Activated naive CD8-positive, alpha-beta T cell (primary cell): Measurements from ENCODE around the gene TRIM46.
A peak's percentile ranks its signal among the peaks of the same experiment; 100 is the strongest.
"Not testable (repeated sequence)": the region's sequence is repeated elsewhere in the genome, so short reads cannot be mapped to it uniquely, and the experiment has no call there.

Experiments
- H3K27ac Mint-ChIP-seq: one replicate; pipeline ENCODE4 v1.8.0; 2021; ENCODE audit warnings: mixed read lengths
- H3K27me3 Mint-ChIP-seq: one replicate; pipeline ENCODE4 v1.8.0; 2021; ENCODE audit warnings: mixed read lengths
- H3K36me3 Mint-ChIP-seq: one replicate; pipeline ENCODE4 v1.8.0; 2021; ENCODE audit warnings: mixed read lengths
- H3K4me1 Mint-ChIP-seq: one replicate; pipeline ENCODE4 v1.8.0; 2021; ENCODE audit warnings: low read depth, mixed read lengths
- H3K4me3 Mint-ChIP-seq: one replicate; pipeline ENCODE4 v1.8.0; 2021; ENCODE audit warnings: mild to moderate bottlenecking, mixed read lengths
- H3K9me3 Mint-ChIP-seq: one replicate; pipeline ENCODE4 v1.8.0; 2021; ENCODE audit warnings: low read depth, mixed read lengths

TRIM46 gene

DNA sequence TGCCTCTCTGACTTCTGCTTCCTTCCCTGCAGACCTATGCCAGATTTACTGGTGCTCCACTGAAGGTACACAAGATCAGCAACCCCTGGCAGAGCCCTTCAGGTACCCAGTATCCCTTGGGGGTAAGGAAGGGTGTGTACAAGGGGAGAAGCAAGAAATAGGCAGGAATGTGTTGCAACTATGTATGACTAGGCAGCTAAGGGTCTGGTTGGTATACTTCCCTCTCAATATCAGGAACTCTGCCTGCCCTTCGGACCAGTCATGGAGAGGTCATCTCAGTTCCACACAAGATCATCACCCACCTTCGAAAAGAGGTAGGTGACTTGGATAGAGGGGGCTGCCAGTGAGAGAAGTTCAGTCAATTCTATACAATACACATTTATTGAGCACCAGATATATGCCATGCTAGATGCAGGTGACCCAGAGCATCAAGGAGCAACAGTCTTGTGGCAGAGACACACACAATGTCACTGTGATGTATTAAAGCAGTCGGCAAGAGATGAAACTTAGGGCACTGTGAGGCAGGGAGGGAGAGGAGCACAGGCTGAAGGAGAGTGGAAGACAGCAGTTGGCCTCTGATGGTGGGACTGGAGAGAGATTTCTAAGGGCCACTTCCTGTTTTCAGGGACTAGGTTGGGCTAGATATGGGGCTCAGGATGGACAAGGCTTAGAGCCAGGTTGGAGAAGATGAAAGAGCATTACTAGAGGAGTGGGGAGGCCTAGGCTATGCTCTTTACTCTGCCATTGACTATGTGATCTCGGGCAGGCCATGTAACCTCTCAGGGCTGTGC lies 36.9 kb downstream of the TRIM46 start:
- no peaks in the 10 kb centered on the region for H3K9me3 Mint-ChIP-seq
- no peaks in the 10 kb centered on the region for H3K36me3 Mint-ChIP-seq
- peak overlapping the region; percentile 95 for H3K4me3 Mint-ChIP-seq
- H3K4me1 Mint-ChIP-seq = peaks cover 18% of the 10 kb centered on the region
- no peaks in the 10 kb centered on the region for H3K27me3 Mint-ChIP-seq
- peak overlapping the region; percentile 31 for H3K27ac Mint-ChIP-seq

GRCh38 chr1:155211381-155212050 lies 37.9 kb downstream of the TRIM46 start:
- not testable (repeated sequence) for H3K27ac Mint-ChIP-seq, H3K4me3 Mint-ChIP-seq, H3K9me3 Mint-ChIP-seq, H3K27me3 Mint-ChIP-seq, H3K36me3 Mint-ChIP-seq
- H3K4me1 Mint-ChIP-seq = peaks cover 18% of the 10 kb centered on the region

DNA sequence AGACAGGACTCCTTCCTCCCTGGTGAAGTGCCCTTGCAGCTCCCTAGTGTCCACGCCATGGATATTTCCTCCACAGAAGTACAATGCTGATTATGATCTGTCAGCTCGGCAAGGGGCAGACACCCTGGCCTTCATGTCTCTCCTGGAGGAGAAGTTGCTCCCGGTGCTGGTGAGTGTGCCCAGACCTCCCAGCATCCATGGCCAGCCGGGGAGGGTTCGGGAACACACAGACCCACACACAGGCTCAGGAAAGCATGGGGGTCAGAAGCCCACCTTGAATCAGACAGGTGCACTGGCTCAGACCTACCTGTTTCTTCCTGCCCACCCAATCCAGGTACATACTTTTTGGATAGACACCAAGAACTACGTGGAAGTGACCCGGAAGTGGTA lies 38.4 kb downstream of the TRIM46 start:
- H3K27ac Mint-ChIP-seq, H3K4me3 Mint-ChIP-seq, H3K9me3 Mint-ChIP-seq, H3K36me3 Mint-ChIP-seq, H3K27me3 Mint-ChIP-seq: not testable (repeated sequence)
- H3K4me1 Mint-ChIP-seq = peaks cover 14% of the 10 kb centered on the region

- H3K9me3 Mint-ChIP-seq, H3K4me3 Mint-ChIP-seq, H3K4me1 Mint-ChIP-seq, H3K36me3 Mint-ChIP-seq, H3K27me3 Mint-ChIP-seq: not testable (repeated sequence)
- H3K27ac Mint-ChIP-seq = peak overlapping the region; percentile 0
Observed at GRCh38 chr1:155214702-155215101, 41.1 kb downstream of the TRIM46 start.

DNA sequence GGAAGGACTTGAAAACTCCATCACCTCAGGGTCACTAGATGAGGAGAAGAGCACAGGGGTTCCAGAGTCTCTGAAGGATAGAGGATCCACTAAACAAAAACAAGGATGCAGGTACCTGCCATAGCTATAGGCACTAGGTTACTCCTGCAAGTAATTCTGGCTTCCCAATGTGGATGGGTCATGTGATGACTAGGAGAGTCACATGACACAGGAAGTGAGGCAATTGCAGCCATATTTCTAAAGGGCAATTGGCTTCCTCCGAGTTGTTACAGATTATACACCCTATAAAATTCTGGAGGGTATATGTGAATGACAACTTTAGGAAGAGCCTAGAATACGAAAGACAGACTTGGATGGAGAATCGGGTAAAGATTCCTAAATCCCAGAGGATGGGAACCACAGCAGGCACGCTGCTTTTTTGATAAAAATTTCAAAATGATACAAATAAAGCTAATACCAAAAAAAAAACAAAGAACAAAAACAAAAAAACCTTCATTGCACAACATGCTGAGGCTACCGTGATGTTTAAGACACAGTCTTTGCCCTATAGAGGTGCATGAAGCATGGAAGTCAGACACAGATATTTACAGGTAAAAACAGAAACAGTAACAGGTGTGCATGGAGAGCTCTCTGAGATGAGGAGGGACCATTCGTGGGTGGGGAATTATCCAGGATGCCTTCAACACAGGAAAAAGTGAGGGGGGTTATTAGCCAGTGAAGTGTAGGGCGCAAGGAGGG lies 45.4 kb downstream of the TRIM46 start:
- H3K4me1 Mint-ChIP-seq = peaks cover 9% of the 10 kb centered on the region

GRCh38 chr1:155219592-155220031 lies 46.0 kb downstream of the TRIM46 start:
- H3K9me3 Mint-ChIP-seq = no peaks in the 10 kb centered on the region
- H3K4me1 Mint-ChIP-seq = peaks cover 10% of the 10 kb centered on the region
- no peak overlapping the region for H3K4me3 Mint-ChIP-seq
- no peaks in the 10 kb centered on the region for H3K36me3 Mint-ChIP-seq
- no peaks in the 10 kb centered on the region for H3K27me3 Mint-ChIP-seq
- no peak overlapping the region for H3K27ac Mint-ChIP-seq

More for the DNA sequence above, 45.4 kb downstream of the TRIM46 start:
- H3K27me3 Mint-ChIP-seq = no peaks in the 10 kb centered on the region
- H3K4me3 Mint-ChIP-seq = no peak overlapping the region
- H3K9me3 Mint-ChIP-seq = no peaks in the 10 kb centered on the region
- H3K36me3 Mint-ChIP-seq = no peaks in the 10 kb centered on the region
- H3K27ac Mint-ChIP-seq = no peak overlapping the region

DNA sequence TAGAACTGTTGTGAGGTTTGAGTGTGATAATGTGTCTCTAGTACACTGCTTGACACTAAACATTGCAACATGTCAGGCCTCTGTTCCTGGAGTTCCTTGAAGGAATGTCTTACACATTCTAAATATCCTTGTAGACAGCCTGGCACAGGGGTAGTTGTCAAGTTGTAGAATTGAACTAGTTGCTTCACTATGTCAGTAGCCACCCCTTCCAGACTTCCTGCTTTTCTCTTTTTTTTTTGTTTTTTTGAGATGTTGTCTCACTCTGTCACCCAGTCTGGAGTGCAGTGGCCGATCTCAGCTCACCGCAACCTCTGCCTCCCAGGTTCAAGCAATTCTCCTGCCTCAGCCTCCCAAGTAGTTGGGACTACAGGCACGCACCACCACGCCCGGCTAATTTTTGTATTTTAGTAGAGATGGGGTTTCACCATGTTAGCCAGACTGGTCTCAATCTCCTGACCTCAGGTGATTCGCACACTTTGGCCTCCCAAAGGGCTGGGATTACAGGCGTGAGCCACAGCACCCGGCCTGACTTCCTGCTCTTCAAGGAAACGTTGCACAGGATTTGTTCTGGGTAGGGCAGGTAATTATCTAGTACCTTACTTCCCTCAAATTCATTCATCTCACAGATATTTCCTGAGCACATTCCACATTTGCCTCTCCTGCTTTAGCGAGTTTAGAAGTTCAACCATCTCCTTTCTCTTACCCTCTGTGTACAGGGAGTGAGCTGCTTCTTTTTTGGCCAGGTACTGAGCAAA lies 46.7 kb downstream of the TRIM46 start:
- peaks cover 11% of the 10 kb centered on the region for H3K4me1 Mint-ChIP-seq
- not testable (repeated sequence) for H3K9me3 Mint-ChIP-seq, H3K27ac Mint-ChIP-seq, H3K27me3 Mint-ChIP-seq, H3K4me3 Mint-ChIP-seq, H3K36me3 Mint-ChIP-seq

- H3K27ac Mint-ChIP-seq = no peak overlapping the region
- H3K4me3 Mint-ChIP-seq = no peak overlapping the region
- H3K9me3 Mint-ChIP-seq = no peaks in the 10 kb centered on the region
- H3K4me1 Mint-ChIP-seq = peaks cover 26% of the 10 kb centered on the region
- no peaks in the 10 kb centered on the region for H3K36me3 Mint-ChIP-seq
- no peaks in the 10 kb centered on the region for H3K27me3 Mint-ChIP-seq
Observed at GRCh38 chr1:155223047-155223446, 49.4 kb downstream of the TRIM46 start.

- H3K27ac Mint-ChIP-seq, H3K36me3 Mint-ChIP-seq, H3K27me3 Mint-ChIP-seq, H3K9me3 Mint-ChIP-seq: not testable (repeated sequence)
- Mint-ChIP-seq H3K4me3 (peak overlapping the region; percentile 91), H3K4me1 (peaks cover 21% of the 10 kb centered on the region)
Observed at GRCh38 chr1:155225404-155225759, 51.7 kb downstream of the TRIM46 start.

GRCh38 chr1:155226188-155226909 lies 52.7 kb downstream of the TRIM46 start:
- Mint-ChIP-seq H3K27me3 (no peaks in the 10 kb centered on the region), H3K9me3 (no peaks in the 10 kb centered on the region), H3K36me3 (no peaks in the 10 kb centered on the region), H3K27ac (peak overlapping the region; percentile 98), H3K4me1 (peaks cover 21% of the 10 kb centered on the region), H3K4me3 (peak overlapping the region; percentile 91)

- H3K36me3 Mint-ChIP-seq = no peaks in the 10 kb centered on the region
- no peaks in the 10 kb centered on the region for H3K27me3 Mint-ChIP-seq
- H3K4me3 Mint-ChIP-seq = peak overlapping the region; percentile 91
- H3K27ac Mint-ChIP-seq = peak overlapping the region; percentile 98
- peaks cover 21% of the 10 kb centered on the region for H3K4me1 Mint-ChIP-seq
- no peaks in the 10 kb centered on the region for H3K9me3 Mint-ChIP-seq
Observed at GRCh38 chr1:155226910-155227260, 53.2 kb downstream of the TRIM46 start.

DNA sequence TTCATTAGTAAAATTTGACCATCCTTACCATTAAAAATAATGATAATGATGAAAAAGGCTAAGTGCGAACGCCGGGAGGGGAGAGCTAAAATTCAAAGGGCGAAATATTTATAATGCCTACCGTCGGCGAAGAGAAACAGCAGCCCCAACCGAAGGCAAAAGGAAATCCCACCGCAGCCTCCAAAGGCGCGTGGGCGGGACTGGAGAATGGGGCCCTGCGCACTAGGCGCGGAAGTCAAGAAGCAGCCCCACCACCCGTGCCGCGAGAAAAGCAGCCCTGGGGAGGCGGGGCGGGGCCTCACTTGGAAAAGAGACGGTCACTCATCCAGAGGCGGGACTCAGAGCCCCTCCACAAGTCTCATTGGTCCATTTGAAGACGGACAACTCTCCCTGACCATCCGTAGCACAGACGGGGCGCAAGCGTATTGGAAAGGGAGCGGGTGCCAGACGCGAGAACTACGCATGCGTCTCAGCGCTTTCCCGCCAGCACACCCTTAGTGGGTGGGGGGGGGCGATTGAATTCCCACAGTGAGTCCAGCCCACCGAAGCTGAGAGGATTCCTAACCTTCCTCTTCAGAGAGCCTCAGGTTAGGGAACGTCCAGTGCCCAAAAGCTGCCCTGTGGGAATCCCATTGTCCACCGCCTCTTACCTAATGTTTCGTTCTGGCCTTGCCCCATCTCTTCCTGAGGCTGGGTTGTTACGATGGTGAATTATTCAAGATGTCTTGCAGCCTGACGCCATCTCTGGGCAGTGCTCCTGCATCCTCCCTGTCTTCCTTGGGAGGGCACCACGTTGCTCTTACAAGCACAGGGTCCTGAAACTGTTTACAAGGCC lies 53.8 kb downstream of the TRIM46 start:
- peak overlapping the region; percentile 98 for H3K27ac Mint-ChIP-seq
- H3K36me3 Mint-ChIP-seq = no peaks in the 10 kb centered on the region
- no peaks in the 10 kb centered on the region for H3K9me3 Mint-ChIP-seq
- H3K4me1 Mint-ChIP-seq = peaks cover 21% of the 10 kb centered on the region
- H3K4me3 Mint-ChIP-seq = peak overlapping the region; percentile 91
- no peaks in the 10 kb centered on the region for H3K27me3 Mint-ChIP-seq

- peak overlapping the region; percentile 98 for H3K27ac Mint-ChIP-seq
- no peaks in the 10 kb centered on the region for H3K36me3 Mint-ChIP-seq
- no peaks in the 10 kb centered on the region for H3K9me3 Mint-ChIP-seq
- no peaks in the 10 kb centered on the region for H3K27me3 Mint-ChIP-seq
- peaks cover 21% of the 10 kb centered on the region for H3K4me1 Mint-ChIP-seq
- H3K4me3 Mint-ChIP-seq = peak overlapping the region; percentile 91
Observed at GRCh38 chr1:155228096-155228427, 54.4 kb downstream of the TRIM46 start.

GRCh38 chr1:155231302-155231701 lies 57.7 kb downstream of the TRIM46 start:
- H3K36me3 Mint-ChIP-seq, H3K9me3 Mint-ChIP-seq, H3K4me3 Mint-ChIP-seq, H3K27me3 Mint-ChIP-seq: not testable (repeated sequence)
- Mint-ChIP-seq H3K4me1 (peaks cover 16% of the 10 kb centered on the region), H3K27ac (peak overlapping the region; percentile 4)
